GM19467 (cell line): Measurements from ENCODE around the gene SORCS2.
"Not testable (repeated sequence)": the region's sequence is repeated elsewhere in the genome, so short reads cannot be mapped to it uniquely, and the experiment has no call there.

Experiments used
- ATAC-seq: cut with Tn5 transposase; IDR thresholded peaks from one replicate; pipeline ENCODE4 v1.9.1; 2021; ENCODE audit warnings: mild to moderate bottlenecking, moderate library complexity; ENCODE audit not compliant: unreplicated experiment

SORCS2 gene

GRCh38 chr4:7159923-7160322 is 32.4 kb upstream of the SORCS2 start:
- no peak for ATAC-seq

GRCh38 chr4:7160439-7160838 is 31.9 kb upstream of the SORCS2 start:
- no peak for ATAC-seq

GRCh38 chr4:7160951-7161440 is 31.3 kb upstream of the SORCS2 start:
- ATAC-seq = no peak

GRCh38 chr4:7161721-7162214 is 30.6 kb upstream of the SORCS2 start:
- ATAC-seq = no peak

- not testable (repeated sequence) for ATAC-seq
These were observed 27.1 kb upstream of the SORCS2 start for GRCh38 chr4:7165056-7165873.

GRCh38 chr4:7165874-7166201 is 26.5 kb upstream of the SORCS2 start:
- ATAC-seq = no peak

GRCh38 chr4:7166237-7166636 is 26.1 kb upstream of the SORCS2 start:
- no peak for ATAC-seq

GRCh38 chr4:7166981-7167700 is 25.2 kb upstream of the SORCS2 start:
- ATAC-seq = no peak

- no peak for ATAC-seq
These were observed 24.6 kb upstream of the SORCS2 start for GRCh38 chr4:7167706-7168105.

GRCh38 chr4:7168106-7168505 is 24.2 kb upstream of the SORCS2 start:
- no peak for ATAC-seq

- ATAC-seq = no peak
These were observed 23.2 kb upstream of the SORCS2 start for GRCh38 chr4:7169134-7169533.

GRCh38 chr4:7170012-7170411 is 22.3 kb upstream of the SORCS2 start:
- no peak for ATAC-seq

- no peak for ATAC-seq
These were observed 21.0 kb upstream of the SORCS2 start for GRCh38 chr4:7171191-7171900.

- no peak for ATAC-seq
These were observed 19.8 kb upstream of the SORCS2 start for GRCh38 chr4:7172508-7172907.

GRCh38 chr4:7172946-7173345 is 19.4 kb upstream of the SORCS2 start:
- ATAC-seq = no peak

- no peak for ATAC-seq
These were observed 18.4 kb upstream of the SORCS2 start for GRCh38 chr4:7173841-7174449.

GRCh38 chr4:7179158-7179557 is 13.2 kb upstream of the SORCS2 start:
- no peak for ATAC-seq

GRCh38 chr4:7180938-7181337 is 11.4 kb upstream of the SORCS2 start:
- ATAC-seq = no peak

- no peak for ATAC-seq
These were observed 9.7 kb upstream of the SORCS2 start for GRCh38 chr4:7182616-7183015.

GRCh38 chr4:7183161-7183560 is 9.2 kb upstream of the SORCS2 start:
- ATAC-seq = no peak
